Loucy (cell line): ENCODE measurements around the gene VCL.

Experiments used
- H2AFZ ChIP-seq: fragments of 200-600 bp; sonication (generic); 2 replicates; pipeline ENCODE4 v1.6.0; 2016; ENCODE audit warnings: antibody characterized with exemption, mild to moderate bottlenecking, low read length, moderate library complexity
- H3F3A ChIP-seq: fragments of 200-600 bp; 2 replicates; pipeline ENCODE4 v1.6.0; 2016; ENCODE audit warnings: antibody characterized with exemption, low read depth, mild to moderate bottlenecking
- H3K27me3 ChIP-seq: fragments of 200-600 bp; sonication (generic); 2 replicates; pipeline ENCODE4 v1.6.1; 2014; ENCODE audit warnings: low read length, mild to moderate bottlenecking; ENCODE audit not compliant: insufficient read depth, poor library complexity, severe bottlenecking
- H3K36me3 ChIP-seq: fragments of 200-600 bp; sonication (generic); 2 replicates; pipeline ENCODE4 v1.6.1; 2016; ENCODE audit warnings: low read length; ENCODE audit not compliant: insufficient read depth
- H3K4me1 ChIP-seq: fragments of 200-600 bp; sonication (generic); 2 replicates; pipeline ENCODE4 v1.5.1; 2014; ENCODE audit warnings: low read length, mild to moderate bottlenecking; ENCODE audit not compliant: insufficient read depth, poor library complexity, severe bottlenecking
- H3K4me2 ChIP-seq: fragments of 200-600 bp; sonication (generic); 2 replicates; pipeline ENCODE4 v1.6.0; 2014; ENCODE audit warnings: antibody characterized with exemption, low read length, low read depth, mild to moderate bottlenecking; ENCODE audit not compliant: poor library complexity, severe bottlenecking
- H3K4me3 ChIP-seq: fragments of 200-600 bp; sonication (generic); 2 replicates; pipeline ENCODE4 v1.5.1; 2014; ENCODE audit warnings: low read length, mild to moderate bottlenecking, mixed read lengths; ENCODE audit not compliant: poor library complexity, severe bottlenecking
- H3K79me2 ChIP-seq: fragments of 200-600 bp; sonication (generic); 2 replicates; pipeline ENCODE4 v1.6.1; 2014; ENCODE audit warnings: low read length; ENCODE audit not compliant: insufficient read depth
- H3K9ac ChIP-seq: fragments of 200-600 bp; sonication (generic); 2 replicates; pipeline ENCODE4 v1.6.0; 2014; ENCODE audit warnings: mild to moderate bottlenecking, low read depth, low read length, moderate library complexity; ENCODE audit not compliant: poor library complexity, severe bottlenecking
- H3K9me2 ChIP-seq: fragments of 200-600 bp; sonication (generic); replicated peaks from 2 replicates; pipeline ENCODE4 v1.6.1; 2016; ENCODE audit warnings: low read depth, low read length, mixed read lengths
- H3K9me3 ChIP-seq: fragments of 200-600 bp; sonication (generic); 2 replicates; pipeline ENCODE4 v1.6.1; 2014; ENCODE audit warnings: mild to moderate bottlenecking, antibody characterized with exemption, low read length, low read depth; ENCODE audit not compliant: insufficient read depth
- H4K20me1 ChIP-seq: fragments of 200-600 bp; sonication (generic); 2 replicates; pipeline ENCODE4 v1.6.0; 2014; ENCODE audit warnings: antibody characterized with exemption, low read length, mild to moderate bottlenecking; ENCODE audit not compliant: insufficient read depth, poor library complexity, severe bottlenecking
- CTCF ChIP-seq: fragments of 200-600 bp; sonication (generic); conservative IDR thresholded peaks from 2 replicates; pipeline ENCODE4 v1.5.1; 2014; ENCODE audit warnings: mild to moderate bottlenecking, antibody characterized with exemption, low read length
- EZH2phosphoT487 ChIP-seq: fragments of 200-600 bp; IDR thresholded peaks from 2 replicates; pipeline ENCODE4 v1.6.1; 2018; ENCODE audit warnings: antibody characterized with exemption, mild to moderate bottlenecking, moderate library complexity, borderline replicate concordance

The VCL gene

GRCh38 chr10:74111799-74112198 lies 113.9 kb downstream of the VCL start:
- Histone ChIP-seq H3K4me3 (no peak overlapping the region), H4K20me1 (no peaks in the 10 kb centered on the region), H3K79me2 (no peaks in the 10 kb centered on the region), H3F3A (no peaks in the 10 kb centered on the region), H3K9me3 (no peaks in the 10 kb centered on the region), H2AFZ (no peak overlapping the region), H3K4me2 (no peak overlapping the region), H3K4me1 (no peaks in the 10 kb centered on the region), H3K9ac (no peak overlapping the region), H3K36me3 (peaks cover 80% of the 10 kb centered on the region; the same call in 1 of the 2 replicates), H3K27me3 (no peaks in the 10 kb centered on the region), H3K9me2 (no peaks in the 10 kb centered on the region)
- TF ChIP-seq CTCF: no peak
- TF ChIP-seq EZH2phosphoT487: no peak

- TF ChIP-seq EZH2phosphoT487 (no peak), CTCF (no peak)
- Histone ChIP-seq H3K4me1 (no peaks in the 10 kb centered on the region), H3F3A (no peaks in the 10 kb centered on the region), H3K9ac (no peak overlapping the region), H3K9me2 (no peaks in the 10 kb centered on the region), H3K4me3 (no peak overlapping the region), H4K20me1 (no peaks in the 10 kb centered on the region), H3K79me2 (no peaks in the 10 kb centered on the region), H3K4me2 (no peak overlapping the region), H3K9me3 (no peaks in the 10 kb centered on the region), H3K27me3 (no peaks in the 10 kb centered on the region), H3K36me3 (peaks cover 86% of the 10 kb centered on the region; the same call in 1 of the 2 replicates), H2AFZ (no peak overlapping the region)
Measured at GRCh38 chr10:74113546-74113945, 115.6 kb downstream of the VCL start.

GRCh38 chr10:74114041-74114448 lies 116.1 kb downstream of the VCL start:
- H3K4me1 ChIP-seq: no peaks in the 10 kb centered on the region
- no peak overlapping the region for H3K4me2 ChIP-seq
- H3K36me3 ChIP-seq: peaks cover 87% of the 10 kb centered on the region; the same call in 1 of the 2 replicates
- no peak for TF ChIP-seq CTCF
- no peak for TF ChIP-seq EZH2phosphoT487
- no peak overlapping the region for H3K4me3 ChIP-seq
- H3K9me2 ChIP-seq: no peaks in the 10 kb centered on the region
- no peaks in the 10 kb centered on the region for H3K27me3 ChIP-seq
- no peaks in the 10 kb centered on the region for H3K79me2 ChIP-seq
- H3K9me3 ChIP-seq: no peaks in the 10 kb centered on the region
- H2AFZ ChIP-seq: no peak overlapping the region
- no peak overlapping the region for H3K9ac ChIP-seq
- no peaks in the 10 kb centered on the region for H3F3A ChIP-seq
- H4K20me1 ChIP-seq: no peaks in the 10 kb centered on the region
